Liver (tissue), 9 donors: ENCODE data around the gene NUTM1. TPM values are rescaled to one million over a fixed set of nuclear protein-coding genes. Genes with fewer than 3 reads are reported as not detected.

ENCODE experiments used
- DNase-seq: peaks from one replicate; pipeline ENCODE4 v3.0.0-alpha.2; 2017; ENCODE audit warnings: low spot score
- H3K27ac ChIP-seq, 2 donors: one replicate each; pipeline ENCODE4 v1.7.0; 2013; ENCODE audit warnings: inconsistent platforms in 2 of 2, low read length in 2 of 2, control low read depth in 1 of 2, low read depth in 1 of 2, mild to moderate bottlenecking in 1 of 2
- H3K27me3 ChIP-seq, 4 donors: one replicate each; pipeline versions ENCODE4 v1.6.1 to v1.7.0; 2013; ENCODE audit warnings: low read length in 3 of 4, inconsistent platforms in 1 of 4, mild to moderate bottlenecking in 1 of 4, moderate library complexity in 1 of 4; ENCODE audit not compliant: control insufficient read depth in 4 of 4, insufficient read depth in 4 of 4
- H3K36me3 ChIP-seq, 4 donors: one replicate each; pipeline versions ENCODE4 v1.6.1 to v1.7.0; 2013; ENCODE audit warnings: low read length in 3 of 4, mild to moderate bottlenecking in 3 of 4, low read depth in 1 of 4, moderate library complexity in 1 of 4; ENCODE audit not compliant: control insufficient read depth in 4 of 4, insufficient read depth in 3 of 4
- H3K4me1 ChIP-seq, 4 donors: one replicate each; pipeline versions ENCODE4 v1.6.1 to v1.7.0; 2013; ENCODE audit warnings: low read length in 3 of 4, mild to moderate bottlenecking in 3 of 4, moderate library complexity in 1 of 4; ENCODE audit not compliant: control insufficient read depth in 4 of 4, insufficient read depth in 4 of 4
- H3K4me3 ChIP-seq, 3 donors: one replicate each; pipeline versions ENCODE4 v1.6.1 to v1.7.0; 2013; ENCODE audit warnings: low read length in 3 of 3, control low read depth in 1 of 3, low read depth in 1 of 3, mild to moderate bottlenecking in 1 of 3
- H3K9ac ChIP-seq, 2 donors: one replicate each; pipeline ENCODE4 v1.7.0; 2013; ENCODE audit warnings: low read length in 2 of 2, mild to moderate bottlenecking in 2 of 2, moderate library complexity in 2 of 2, control low read depth in 1 of 2, low read depth in 1 of 2
- H3K9me3 ChIP-seq, 4 donors: one replicate each; pipeline versions ENCODE4 v1.6.1 to v1.7.0; 2013; ENCODE audit warnings: low read length in 3 of 4; ENCODE audit not compliant: control insufficient read depth in 4 of 4
- EGR1 ChIP-seq, 2 donors: IDR thresholded peaks; 2 replicates each; pipeline ENCODE4 v1.6.1; 2016 to 2018; ENCODE audit warnings: antibody characterized with exemption in 2 of 2, low read depth in 2 of 2
- FOXA1 ChIP-seq: IDR thresholded peaks from 2 replicates; pipeline ENCODE4 v1.6.1; 2016; ENCODE audit warnings: antibody characterized with exemption
- FOXA2 ChIP-seq: IDR thresholded peaks from 2 replicates; pipeline ENCODE4 v1.6.1; 2016; ENCODE audit warnings: antibody characterized with exemption
- GABPA ChIP-seq, 2 donors: IDR thresholded peaks in 1 of 2; conservative IDR thresholded peaks in 1 of 2; 2 replicates each; pipeline ENCODE4 v1.6.1; 2016; ENCODE audit warnings: antibody characterized with exemption in 2 of 2, mild to moderate bottlenecking in 1 of 2, moderate library complexity in 1 of 2
- HNF4A ChIP-seq, 2 donors: conservative IDR thresholded peaks; 2 replicates each; pipeline ENCODE4 v1.6.1; 2016; ENCODE audit warnings: antibody characterized with exemption in 2 of 2, mild to moderate bottlenecking in 2 of 2
- JUND ChIP-seq, 2 donors: IDR thresholded peaks; 2 replicates each; pipeline ENCODE4 v1.6.1; 2016; ENCODE audit warnings: antibody characterized with exemption in 2 of 2
- MAX ChIP-seq: IDR thresholded peaks from 2 replicates; pipeline ENCODE4 v1.6.1; 2016; ENCODE audit warnings: antibody characterized with exemption
- NR2F2 ChIP-seq: IDR thresholded peaks from 2 replicates; pipeline ENCODE4 v1.6.1; 2016; ENCODE audit warnings: antibody characterized with exemption
- RAD21 ChIP-seq, 2 donors: IDR thresholded peaks; 2 replicates each; pipeline ENCODE4 v1.6.1; 2016; ENCODE audit warnings: antibody characterized with exemption in 2 of 2, mild to moderate bottlenecking in 2 of 2
- RXRA ChIP-seq, 2 donors: IDR thresholded peaks; 2 replicates each; pipeline ENCODE4 v1.6.1; 2017 to 2018; ENCODE audit warnings: antibody characterized with exemption in 2 of 2, mild to moderate bottlenecking in 1 of 2
- SP1 ChIP-seq: IDR thresholded peaks from 2 replicates; pipeline ENCODE4 v1.6.1; 2018; ENCODE audit warnings: antibody characterized with exemption, mild to moderate bottlenecking
- TAF1 ChIP-seq: conservative IDR thresholded peaks from 2 replicates; pipeline ENCODE4 v1.6.1; 2016; ENCODE audit warnings: antibody characterized with exemption, mild to moderate bottlenecking
- YY1 ChIP-seq: IDR thresholded peaks from 2 replicates; pipeline ENCODE4 v1.6.1; 2016; ENCODE audit warnings: antibody characterized with exemption, mild to moderate bottlenecking
- WGBS: extraction: QIAGEN DNeasy Blood & Tissue Kit; methylation state at CpG from one replicate; pipeline ENCODE4 v1.1.7; 2013; 5-methylcytosine and 5-hydroxymethylcytosine counted together
- polyA plus RNA-seq, 2 donors: library from polyadenylated mRNA; stranded (reverse) in 1 of 2; unstranded in 1 of 2; fragments of 200-250 nt in 1 of 2; fragments of >200 nt in 1 of 2; fragmentation: Nextera tagmentation in 1 of 2; extraction: Ambion mirVana in 1 of 2; gene quantifications; one replicate each; pipeline versions ENCODE4 v1.2.1 to v1.2.3, GENCODE V29; 2013 to 2015
- total RNA-seq, 2 donors: library from RNA; depleted of rRNA; stranded (reverse); fragments of >200 nt; gene quantifications; one replicate each; pipeline ENCODE4 v1.2.3, GENCODE V29; 2014
- TF ChIP-seq, protein P1 (sequence below): fragments of 150-350 bp; IDR thresholded peaks from 2 replicates; pipeline ENCODE4 v1.5.1; 2017; ENCODE audit warnings: improper control_type of control experiment, low read depth, low read length; ENCODE audit not compliant: missing input control
- TF ChIP-seq, protein P2 (sequence below): IDR thresholded peaks from 2 replicates; pipeline ENCODE4 v1.6.1; 2016; ENCODE audit warnings: antibody characterized with exemption, mild to moderate bottlenecking
- TF ChIP-seq, protein P3 (sequence below): IDR thresholded peaks from 2 replicates; pipeline ENCODE4 v1.6.1; 2016; ENCODE audit warnings: antibody characterized with exemption
- donor health status: healthy.
- donor health status: healthy.
- donor health status: healthy.
- donor health status: healthy.
- donor health status: healthy.

The NUTM1 gene
- total and polyA plus RNA-seq, 4 donors, result not detected

GRCh38 chr15:34353627-34354026 lies 10.5 kb downstream of the NUTM1 start:
- Histone ChIP-seq H3K9ac (no peak overlapping the region), H3K4me1 (no peaks in the 10 kb centered on the region), H3K27me3 (no peaks in the 10 kb centered on the region), H3K4me3 (no peak overlapping the region), H3K36me3 (no peaks in the 10 kb centered on the region), H3K27ac (no peak overlapping the region), H3K9me3 (no peaks in the 10 kb centered on the region)
- DNase-seq, result no peak
- 83% methylated on average over 2 of the region's 2 CpGs for WGBS
- TF ChIP-seq NR2F2 (no peak), RXRA (IDR thresholded peaks at IDR 0.05) (no peak), JUND (IDR thresholded peaks at IDR 0.05) (no peak), FOXA2 (no peak)

DNA sequence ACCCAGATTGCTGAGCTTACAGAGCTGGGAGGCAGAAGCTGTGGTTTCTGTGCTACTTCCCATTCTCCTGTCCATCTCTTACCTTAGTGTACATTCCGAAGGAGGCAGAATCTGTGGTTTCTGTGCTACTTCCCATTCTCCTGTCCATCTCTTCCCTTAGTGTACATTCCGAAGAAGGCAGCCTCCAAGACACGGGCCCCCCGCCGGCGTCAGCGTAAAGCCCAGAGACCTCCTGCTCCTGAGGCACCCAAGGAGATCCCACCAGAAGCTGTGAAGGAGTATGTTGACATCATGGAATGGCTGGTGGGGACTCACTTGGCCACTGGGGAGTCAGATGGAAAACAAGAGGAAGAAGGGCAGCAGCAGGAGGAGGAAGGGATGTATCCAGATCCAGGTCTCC lies 11.2 kb downstream of the NUTM1 start:
- H3K27me3 ChIP-seq, result no peaks in the 10 kb centered on the region
- no peaks in the 10 kb centered on the region for H3K9me3 ChIP-seq
- H3K9ac ChIP-seq, result no peak overlapping the region
- H3K4me3 ChIP-seq, result no peak overlapping the region
- H3K27ac ChIP-seq, result no peak overlapping the region
- no peak for DNase-seq
- WGBS, result 93% methylated on average over 7 of the region's 7 CpGs
- TF ChIP-seq NR2F2 (no peak), YY1 (no peak), JUND (IDR thresholded peaks at IDR 0.05) (no peak), RXRA (IDR thresholded peaks at IDR 0.05) (no peak), FOXA1 (no peak), TAF1 (no peak), RAD21 (IDR thresholded peaks at IDR 0.05) (no peak), EGR1 (IDR thresholded peaks at IDR 0.05; ENCODE audit: low read depth in 2 of 2) (no peak), HNF4A (conservative IDR thresholded peaks at IDR 0.05) (no peak), GABPA (IDR thresholded peaks at IDR 0.05 in 1 of 2, conservative IDR thresholded peaks at IDR 0.05 in 1 of 2) (no peak), FOXA2 (no peak)
- TF ChIP-seq, protein P1, sequence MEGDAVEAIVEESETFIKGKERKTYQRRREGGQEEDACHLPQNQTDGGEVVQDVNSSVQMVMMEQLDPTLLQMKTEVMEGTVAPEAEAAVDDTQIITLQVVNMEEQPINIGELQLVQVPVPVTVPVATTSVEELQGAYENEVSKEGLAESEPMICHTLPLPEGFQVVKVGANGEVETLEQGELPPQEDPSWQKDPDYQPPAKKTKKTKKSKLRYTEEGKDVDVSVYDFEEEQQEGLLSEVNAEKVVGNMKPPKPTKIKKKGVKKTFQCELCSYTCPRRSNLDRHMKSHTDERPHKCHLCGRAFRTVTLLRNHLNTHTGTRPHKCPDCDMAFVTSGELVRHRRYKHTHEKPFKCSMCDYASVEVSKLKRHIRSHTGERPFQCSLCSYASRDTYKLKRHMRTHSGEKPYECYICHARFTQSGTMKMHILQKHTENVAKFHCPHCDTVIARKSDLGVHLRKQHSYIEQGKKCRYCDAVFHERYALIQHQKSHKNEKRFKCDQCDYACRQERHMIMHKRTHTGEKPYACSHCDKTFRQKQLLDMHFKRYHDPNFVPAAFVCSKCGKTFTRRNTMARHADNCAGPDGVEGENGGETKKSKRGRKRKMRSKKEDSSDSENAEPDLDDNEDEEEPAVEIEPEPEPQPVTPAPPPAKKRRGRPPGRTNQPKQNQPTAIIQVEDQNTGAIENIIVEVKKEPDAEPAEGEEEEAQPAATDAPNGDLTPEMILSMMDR, result no peak
- TF ChIP-seq, protein P2, sequence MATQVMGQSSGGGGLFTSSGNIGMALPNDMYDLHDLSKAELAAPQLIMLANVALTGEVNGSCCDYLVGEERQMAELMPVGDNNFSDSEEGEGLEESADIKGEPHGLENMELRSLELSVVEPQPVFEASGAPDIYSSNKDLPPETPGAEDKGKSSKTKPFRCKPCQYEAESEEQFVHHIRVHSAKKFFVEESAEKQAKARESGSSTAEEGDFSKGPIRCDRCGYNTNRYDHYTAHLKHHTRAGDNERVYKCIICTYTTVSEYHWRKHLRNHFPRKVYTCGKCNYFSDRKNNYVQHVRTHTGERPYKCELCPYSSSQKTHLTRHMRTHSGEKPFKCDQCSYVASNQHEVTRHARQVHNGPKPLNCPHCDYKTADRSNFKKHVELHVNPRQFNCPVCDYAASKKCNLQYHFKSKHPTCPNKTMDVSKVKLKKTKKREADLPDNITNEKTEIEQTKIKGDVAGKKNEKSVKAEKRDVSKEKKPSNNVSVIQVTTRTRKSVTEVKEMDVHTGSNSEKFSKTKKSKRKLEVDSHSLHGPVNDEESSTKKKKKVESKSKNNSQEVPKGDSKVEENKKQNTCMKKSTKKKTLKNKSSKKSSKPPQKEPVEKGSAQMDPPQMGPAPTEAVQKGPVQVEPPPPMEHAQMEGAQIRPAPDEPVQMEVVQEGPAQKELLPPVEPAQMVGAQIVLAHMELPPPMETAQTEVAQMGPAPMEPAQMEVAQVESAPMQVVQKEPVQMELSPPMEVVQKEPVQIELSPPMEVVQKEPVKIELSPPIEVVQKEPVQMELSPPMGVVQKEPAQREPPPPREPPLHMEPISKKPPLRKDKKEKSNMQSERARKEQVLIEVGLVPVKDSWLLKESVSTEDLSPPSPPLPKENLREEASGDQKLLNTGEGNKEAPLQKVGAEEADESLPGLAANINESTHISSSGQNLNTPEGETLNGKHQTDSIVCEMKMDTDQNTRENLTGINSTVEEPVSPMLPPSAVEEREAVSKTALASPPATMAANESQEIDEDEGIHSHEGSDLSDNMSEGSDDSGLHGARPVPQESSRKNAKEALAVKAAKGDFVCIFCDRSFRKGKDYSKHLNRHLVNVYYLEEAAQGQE, result no peak
- TF ChIP-seq, protein P3, sequence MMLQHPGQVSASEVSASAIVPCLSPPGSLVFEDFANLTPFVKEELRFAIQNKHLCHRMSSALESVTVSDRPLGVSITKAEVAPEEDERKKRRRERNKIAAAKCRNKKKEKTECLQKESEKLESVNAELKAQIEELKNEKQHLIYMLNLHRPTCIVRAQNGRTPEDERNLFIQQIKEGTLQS, result no peak
- H3K4me1 ChIP-seq, result no peaks in the 10 kb centered on the region
- H3K36me3 ChIP-seq, result no peaks in the 10 kb centered on the region

DNA sequence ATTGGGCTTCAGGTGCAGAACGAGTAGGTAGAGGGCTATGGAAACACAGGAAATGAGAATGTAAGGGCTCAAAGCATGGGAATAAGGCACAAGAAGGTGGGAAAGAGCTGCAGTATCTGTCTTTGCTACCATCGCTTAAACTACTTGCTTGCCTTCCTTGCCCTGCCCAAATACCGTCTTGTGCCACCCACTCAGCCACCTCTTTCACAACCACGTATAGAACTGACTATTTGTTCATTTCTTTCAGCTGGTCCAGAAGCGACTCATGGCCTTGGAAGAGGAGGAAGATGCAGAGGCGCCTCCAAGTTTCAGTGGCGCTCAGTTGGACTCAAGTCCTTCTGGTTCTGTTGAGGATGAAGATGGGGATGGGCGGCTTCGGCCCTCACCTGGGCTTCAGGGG lies 12.1 kb downstream of the NUTM1 start:
- Histone ChIP-seq H3K9ac (no peak overlapping the region), H3K4me3 (no peak overlapping the region), H3K4me1 (no peaks in the 10 kb centered on the region), H3K9me3 (no peaks in the 10 kb centered on the region), H3K27ac (no peak overlapping the region), H3K36me3 (peaks cover 0 to 2% (median 0%) of the 10 kb centered on the region in 4 donors), H3K27me3 (no peaks in the 10 kb centered on the region)
- DNase-seq, result no peak
- WGBS, result 88% methylated on average over 9 of the region's 9 CpGs
- no peak for TF ChIP-seq SP1
- TF ChIP-seq, protein P3, result no peak
- no peak for TF ChIP-seq EGR1 (IDR thresholded peaks at IDR 0.05; ENCODE audit: low read depth in 2 of 2)
- no peak for TF ChIP-seq MAX
- TF ChIP-seq RAD21 (IDR thresholded peaks at IDR 0.05), result no peak
- TF ChIP-seq TAF1, result no peak
- TF ChIP-seq, protein P1, result no peak
- TF ChIP-seq, protein P2, result no peak
